HG03025 (cell line): ENCODE measurements around the gene FAM210B.
"Not testable (repeated sequence)": the region's sequence is repeated elsewhere in the genome, so short reads cannot be mapped to it uniquely, and the experiment has no call there.

Experiments used
- ATAC-seq: cut with Tn5 transposase; IDR thresholded peaks from one replicate; pipeline ENCODE4 v1.9.1; 2021; ENCODE audit warnings: mild to moderate bottlenecking, moderate library complexity; ENCODE audit not compliant: unreplicated experiment, low FRiP score

FAM210B gene

GRCh38 chr20:56360133-56360907, 1.5 kb downstream of the FAM210B start:
- no peak for ATAC-seq

- ATAC-seq, result no peak
These were observed 2.1 kb downstream of the FAM210B start for GRCh38 chr20:56360908-56361205.

DNA sequence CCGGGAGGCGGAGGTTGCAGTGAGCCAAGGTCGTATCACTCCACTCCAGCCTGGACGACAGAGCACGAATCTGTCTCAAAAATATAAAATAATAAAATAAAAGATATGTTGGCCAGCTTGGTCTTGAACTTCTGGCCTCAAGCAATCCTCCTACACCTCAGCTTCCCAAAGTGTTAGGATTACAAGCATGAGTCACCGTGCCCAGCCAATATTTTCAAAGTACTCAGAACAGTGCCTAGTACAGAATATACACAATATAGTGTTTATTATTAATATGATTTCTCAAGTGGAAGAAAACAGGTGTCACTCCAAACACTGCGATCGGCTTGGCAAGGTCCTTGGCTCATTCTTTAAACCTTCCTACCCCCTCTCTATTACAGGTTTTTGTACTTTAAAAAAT, 3.1 kb downstream of the FAM210B start:
- no peak for ATAC-seq

DNA sequence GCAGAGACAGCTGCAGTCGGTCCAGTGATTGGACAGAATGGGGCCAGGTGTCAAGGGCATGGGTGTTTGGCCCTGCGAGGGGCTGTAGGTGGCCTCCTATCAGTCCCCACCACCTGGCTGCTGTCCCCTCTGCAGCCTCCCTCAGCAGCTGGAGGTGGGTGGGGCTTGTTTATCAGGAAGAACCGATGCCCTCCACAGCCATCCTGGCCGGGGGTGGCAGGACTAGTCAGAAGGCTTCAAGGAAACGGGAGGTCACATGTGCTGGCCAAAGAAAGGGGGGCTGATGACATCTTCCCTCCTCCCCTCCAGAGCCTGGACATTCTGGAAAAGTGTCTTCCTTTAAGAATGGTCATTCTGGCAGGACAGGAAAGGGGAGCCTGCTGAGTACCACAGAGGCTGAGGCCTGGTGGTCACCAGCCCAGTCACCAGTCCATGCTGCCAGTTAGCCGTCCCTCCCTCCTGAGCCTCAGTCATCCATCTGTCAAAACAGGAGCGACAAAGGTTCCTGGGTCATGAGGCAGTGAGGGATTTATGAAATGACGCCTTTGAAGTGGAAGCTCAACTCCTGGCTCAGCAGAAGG, 4.1 kb downstream of the FAM210B start:
- no peak for ATAC-seq

- no peak for ATAC-seq
These were observed 4.7 kb downstream of the FAM210B start for GRCh38 chr20:56363491-56363890.

DNA sequence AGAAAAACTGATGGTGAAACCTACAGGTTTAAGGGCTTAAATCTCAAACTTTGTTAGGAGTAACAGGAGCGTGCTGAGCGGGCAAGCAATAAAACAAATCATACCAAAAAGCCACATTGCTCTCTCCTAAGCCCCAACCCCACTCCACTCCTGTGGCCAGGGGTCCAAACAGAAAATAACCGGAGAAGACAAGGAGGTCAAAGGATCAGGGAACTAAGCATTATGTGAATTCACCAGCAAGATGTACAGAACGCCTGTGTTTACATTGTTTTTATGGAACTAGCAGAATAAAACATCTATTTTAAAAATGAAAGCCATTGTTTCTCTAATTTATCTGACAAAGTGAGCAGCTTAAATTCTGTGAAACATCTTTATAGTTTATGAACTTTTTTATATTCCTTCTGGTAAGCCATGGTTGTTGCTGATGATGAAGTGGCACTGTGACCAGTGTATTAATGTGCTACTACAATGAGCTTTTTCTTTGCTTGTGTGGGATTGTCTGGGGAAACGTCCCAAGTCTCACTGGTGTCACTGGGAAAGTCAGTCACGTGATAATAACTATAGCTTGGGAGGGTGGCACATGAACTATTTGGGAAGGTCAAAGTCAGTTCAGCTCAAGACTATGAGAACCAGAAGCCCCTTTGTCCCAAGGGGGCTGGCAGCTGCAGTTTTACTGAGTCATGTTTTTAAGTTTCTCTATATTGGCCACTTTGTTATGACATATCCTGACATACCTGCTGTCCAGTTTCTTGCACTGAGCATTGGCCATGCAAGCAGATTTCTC, 9.8 kb downstream of the FAM210B start:
- no peak for ATAC-seq

DNA sequence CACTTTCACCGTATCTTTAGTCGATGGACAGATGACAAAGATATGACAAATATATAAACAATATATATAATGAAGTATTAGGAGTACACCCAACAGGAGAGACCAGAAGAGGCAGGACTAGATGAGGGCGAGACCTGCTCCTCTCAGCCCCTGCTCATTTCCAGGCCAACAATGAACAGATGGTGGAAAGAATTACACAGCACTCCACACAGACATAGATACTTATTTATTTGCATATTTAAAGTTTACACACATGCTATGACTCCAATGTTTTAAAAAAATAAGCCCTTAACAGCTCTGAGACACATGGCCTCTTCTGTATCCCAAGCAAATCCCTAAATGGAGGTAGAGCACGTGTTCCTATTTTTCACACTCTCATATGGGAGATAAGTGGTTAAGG, 10.4 kb downstream of the FAM210B start:
- no peak for ATAC-seq

GRCh38 chr20:56371977-56372376, 13.2 kb downstream of the FAM210B start:
- ATAC-seq, result no peak

GRCh38 chr20:56372850-56373249, 14.1 kb downstream of the FAM210B start:
- ATAC-seq, result no peak

GRCh38 chr20:56373942-56374341, 15.2 kb downstream of the FAM210B start:
- ATAC-seq, result no peak

GRCh38 chr20:56376331-56376730, 17.6 kb downstream of the FAM210B start:
- ATAC-seq, result no peak

DNA sequence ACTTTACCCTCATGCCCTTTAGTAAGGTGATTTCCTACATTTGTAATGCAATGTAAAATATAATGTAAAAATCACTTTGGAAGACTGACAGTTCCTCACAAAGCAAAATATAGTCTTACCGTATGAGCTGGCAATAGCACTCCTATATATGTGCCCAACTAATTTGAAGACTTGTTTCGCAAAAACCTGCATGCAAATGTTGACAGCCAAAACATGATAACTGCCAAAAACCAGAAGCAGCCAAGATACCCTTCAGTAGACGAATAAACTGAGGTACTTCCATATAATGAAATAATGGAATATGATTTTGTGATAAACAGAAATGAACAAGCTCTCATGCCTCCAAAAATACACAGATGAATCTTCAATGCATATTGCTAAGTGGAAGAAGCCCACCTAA, 19.6 kb downstream of the FAM210B start:
- ATAC-seq, result no peak

- no peak for ATAC-seq
These were observed 21.6 kb downstream of the FAM210B start for GRCh38 chr20:56380375-56380774.

- no peak for ATAC-seq
These were observed 22.7 kb downstream of the FAM210B start for GRCh38 chr20:56381501-56381900.

DNA sequence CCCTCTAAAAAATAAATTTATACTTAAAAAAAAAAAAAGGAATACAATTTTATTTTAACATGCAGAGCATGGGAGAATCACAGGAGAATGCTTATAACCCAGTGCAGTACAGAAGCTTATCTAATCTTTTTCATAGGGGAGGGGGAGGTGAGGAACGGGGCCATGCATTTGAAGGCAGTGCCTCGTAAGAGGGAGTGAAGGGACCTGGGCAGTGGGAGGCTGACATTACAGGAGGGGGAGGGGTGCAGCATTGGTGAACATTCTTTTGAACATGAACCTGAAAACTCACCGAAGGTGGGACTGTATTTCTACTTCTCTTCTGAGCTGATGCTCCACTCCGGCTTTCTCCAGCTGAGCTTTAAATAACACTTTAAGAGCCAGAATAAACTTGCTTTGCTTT, 23.9 kb downstream of the FAM210B start:
- no peak for ATAC-seq

DNA sequence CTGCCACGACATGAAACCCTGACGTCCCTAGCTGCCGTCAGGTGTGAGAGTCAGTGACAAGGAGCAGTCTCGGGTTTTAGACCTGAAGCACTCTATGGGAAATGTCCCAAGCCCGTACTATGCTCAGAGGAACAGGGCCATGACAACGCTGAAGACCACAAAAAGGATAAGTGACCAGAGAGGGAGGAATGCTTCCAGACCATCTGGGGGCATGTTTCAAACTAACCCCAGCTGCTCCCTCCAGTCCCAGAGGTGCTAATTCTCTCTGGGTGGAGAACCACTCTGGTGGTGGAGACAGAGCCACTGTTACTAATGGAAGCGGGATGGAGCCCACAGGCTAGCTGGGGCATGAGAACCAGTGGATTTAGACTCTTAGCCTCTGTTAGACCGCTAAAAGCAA, 24.6 kb downstream of the FAM210B start:
- no peak for ATAC-seq

GRCh38 chr20:56385130-56385529, 26.4 kb downstream of the FAM210B start:
- no peak for ATAC-seq

DNA sequence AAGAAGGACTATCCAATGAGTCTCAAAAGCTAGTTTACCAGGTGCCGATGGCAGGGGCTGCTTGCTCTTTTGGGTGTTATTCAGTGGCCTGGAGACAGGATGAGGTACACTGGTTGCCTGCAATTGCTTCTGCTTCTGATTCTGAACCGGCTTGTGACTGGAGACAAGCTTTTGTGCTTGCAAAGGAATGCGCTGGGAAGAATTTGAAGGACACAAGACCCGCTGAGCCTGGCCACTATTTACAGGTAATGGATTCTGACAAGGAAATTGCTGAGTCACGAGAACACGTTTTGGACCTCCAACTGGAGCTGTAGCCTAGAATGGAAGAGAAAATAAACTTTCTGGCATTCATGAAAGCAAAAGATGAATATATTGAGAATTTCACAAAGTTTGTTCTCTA, 27.4 kb downstream of the FAM210B start:
- ATAC-seq, result no peak

- ATAC-seq, result no peak
These were observed 30.1 kb downstream of the FAM210B start for GRCh38 chr20:56388882-56389281.

DNA sequence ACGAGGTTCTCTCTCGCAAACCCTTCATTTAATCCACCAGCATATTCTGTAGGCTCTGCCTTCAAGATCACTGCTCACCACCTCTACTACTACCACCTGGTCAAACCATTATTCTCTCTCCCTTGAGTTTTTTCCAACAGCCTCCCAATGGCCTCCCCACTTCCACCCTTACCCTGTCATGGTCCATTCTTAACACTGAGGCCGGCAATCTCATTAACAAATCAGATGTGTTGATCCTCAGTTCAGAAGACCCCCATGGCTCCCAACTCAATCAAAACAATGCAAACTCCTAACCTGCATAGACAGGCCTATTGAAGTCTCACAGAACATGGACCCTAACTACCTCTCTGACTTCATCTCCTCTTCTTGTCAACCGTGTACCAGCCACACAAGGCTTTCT, 31.0 kb downstream of the FAM210B start:
- no peak for ATAC-seq

- not testable (repeated sequence) for ATAC-seq
These were observed 31.6 kb downstream of the FAM210B start for GRCh38 chr20:56390396-56390795.

GRCh38 chr20:56391037-56391436, 32.3 kb downstream of the FAM210B start:
- no peak for ATAC-seq
